ENCODE results near the gene NMT1. TPM values are rescaled to one million over a fixed set of nuclear protein-coding genes. Genes with fewer than 3 reads are reported as not detected.

The NMT1 gene
- total and polyA plus RNA-seq, 2 of the 13 experiments (the other 11 are each of a cell fraction or from before 2014, with no cell fraction given), result 75.7 to 142 TPM

DNA sequence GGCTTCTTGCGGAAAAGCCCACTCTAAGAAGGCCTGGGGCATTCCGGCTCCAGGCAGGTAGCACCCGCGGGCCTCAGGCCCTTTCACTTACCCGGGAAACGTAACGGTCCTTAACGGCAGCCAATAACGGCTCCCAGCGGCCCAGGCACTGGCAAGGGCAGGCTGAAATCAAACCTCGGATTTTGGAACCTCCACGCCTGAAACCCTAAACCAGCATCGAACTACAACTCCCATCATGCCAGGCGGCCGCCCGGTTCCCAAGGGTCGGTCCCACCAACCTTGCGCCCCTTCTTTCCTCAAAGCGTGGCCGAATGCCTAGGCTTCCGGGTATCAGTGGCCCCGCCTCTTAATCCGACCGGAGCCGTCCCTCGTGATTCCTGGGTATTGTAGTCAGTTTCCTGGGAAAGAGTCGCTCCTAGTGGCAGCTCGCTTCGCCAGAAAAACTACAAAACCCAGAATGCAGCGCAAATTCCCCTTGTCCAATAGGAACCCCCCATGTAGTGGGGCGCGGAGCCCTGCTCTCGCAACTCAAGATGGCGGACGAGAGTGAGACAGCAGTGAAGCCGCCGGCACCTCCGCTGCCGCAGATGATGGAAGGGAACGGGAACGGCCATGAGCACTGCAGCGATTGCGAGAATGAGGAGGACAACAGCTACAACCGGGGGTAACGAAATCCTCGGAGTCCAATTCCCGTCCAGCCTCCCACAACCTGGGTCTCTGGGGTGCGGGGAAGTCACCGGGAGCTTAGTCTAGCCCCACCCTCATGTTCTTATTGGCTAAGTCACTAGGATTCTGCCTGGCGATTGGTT is at the start of gene NMT1 (continued):
- TF ChIP-seq, protein P1, sequence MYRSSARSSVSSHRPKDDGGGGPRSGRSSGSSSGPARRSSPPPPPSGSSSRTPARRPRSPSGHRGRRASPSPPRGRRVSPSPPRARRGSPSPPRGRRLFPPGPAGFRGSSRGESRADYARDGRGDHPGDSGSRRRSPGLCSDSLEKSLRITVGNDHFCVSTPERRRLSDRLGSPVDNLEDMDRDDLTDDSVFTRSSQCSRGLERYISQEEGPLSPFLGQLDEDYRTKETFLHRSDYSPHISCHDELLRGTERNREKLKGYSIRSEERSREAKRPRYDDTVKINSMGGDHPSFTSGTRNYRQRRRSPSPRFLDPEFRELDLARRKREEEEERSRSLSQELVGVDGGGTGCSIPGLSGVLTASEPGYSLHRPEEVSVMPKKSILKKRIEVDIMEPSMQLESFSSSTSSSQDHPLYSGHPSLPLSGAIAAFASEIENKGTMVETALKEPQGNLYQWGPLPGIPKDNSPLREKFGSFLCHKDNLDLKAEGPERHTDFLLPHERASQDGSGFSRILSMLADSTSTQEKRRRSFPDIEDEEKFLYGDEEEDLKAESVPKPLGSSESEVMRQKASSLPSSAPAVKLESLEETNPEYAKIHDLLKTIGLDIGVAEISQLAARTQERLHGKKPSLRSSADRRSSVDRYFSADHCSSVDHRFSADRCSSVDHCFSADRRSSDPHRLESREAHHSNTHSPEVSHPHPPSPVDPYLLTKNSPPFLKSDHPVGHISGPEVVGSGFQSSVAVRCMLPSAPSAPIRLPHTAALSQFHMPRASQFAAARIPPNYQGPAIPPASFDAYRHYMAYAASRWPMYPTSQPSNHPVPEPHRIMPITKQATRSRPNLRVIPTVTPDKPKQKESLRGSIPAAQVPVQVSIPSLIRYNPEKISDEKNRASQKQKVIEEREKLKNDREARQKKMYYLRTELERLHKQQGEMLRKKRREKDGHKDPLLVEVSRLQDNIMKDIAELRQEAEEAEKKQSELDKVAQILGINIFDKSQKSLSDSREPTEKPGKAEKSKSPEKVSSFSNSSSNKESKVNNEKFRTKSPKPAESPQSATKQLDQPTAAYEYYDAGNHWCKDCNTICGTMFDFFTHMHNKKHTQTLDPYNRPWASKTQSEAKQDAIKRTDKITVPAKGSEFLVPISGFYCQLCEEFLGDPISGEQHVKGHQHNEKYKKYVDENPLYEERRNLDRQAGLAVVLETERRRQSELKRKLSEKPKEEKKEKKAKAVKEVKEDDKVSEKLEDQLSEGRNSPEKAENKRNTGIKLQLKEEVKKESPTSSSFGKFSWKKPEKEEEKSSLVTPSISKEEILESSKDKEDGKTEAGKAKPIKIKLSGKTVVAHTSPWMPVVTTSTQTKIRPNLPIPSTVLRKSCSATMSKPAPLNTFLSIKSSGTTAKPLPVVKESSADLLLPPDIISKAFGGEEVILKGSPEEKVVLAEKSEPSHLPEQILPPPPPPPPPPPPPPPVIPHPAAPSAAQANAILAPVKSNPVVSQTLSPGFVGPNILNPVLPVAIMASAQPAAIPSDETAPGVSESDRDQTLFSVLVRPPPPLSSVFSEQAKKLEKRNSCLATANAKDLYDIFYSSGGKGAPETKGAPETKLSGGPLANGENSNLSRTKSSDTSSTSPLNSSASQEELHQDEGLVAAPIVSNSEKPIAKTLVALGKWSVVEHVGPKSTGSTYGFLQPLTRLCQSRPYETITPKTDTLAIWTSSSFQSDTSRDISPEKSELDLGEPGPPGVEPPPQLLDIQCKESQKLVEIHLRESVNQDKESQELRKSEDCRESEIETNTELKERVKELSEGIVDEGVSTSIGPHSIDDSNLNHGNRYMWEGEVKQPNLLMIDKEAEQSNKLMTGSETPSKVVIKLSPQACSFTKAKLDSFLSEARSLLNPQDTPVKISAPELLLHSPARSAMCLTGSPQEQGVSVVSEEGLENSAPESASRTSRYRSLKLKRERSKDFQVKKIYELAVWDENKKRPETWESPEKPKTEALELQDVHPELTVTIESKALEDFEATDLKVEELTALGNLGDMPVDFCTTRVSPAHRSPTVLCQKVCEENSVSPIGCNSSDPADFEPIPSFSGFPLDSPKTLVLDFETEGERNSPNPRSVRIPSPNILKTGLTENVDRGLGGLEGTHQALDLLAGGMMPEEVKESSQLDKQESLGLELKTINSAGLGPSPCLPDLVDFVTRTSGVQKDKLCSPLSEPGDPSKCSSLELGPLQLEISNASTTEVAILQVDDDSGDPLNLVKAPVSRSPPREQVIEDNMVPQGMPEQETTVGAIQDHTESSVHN (CRISPR knock-in tag; IDR thresholded peaks at IDR 0.05), result no peak
- no peak for TF ChIP-seq ZNF282 (IDR thresholded peaks at IDR 0.05; ENCODE audit: partially characterized antibody)
- peak; percentile 84 for TF ChIP-seq RBFOX2 (IDR thresholded peaks at IDR 0.05; ENCODE audit: low read depth, low read length)
- peak; percentile 93; the same call in 1 of the 2 replicates for TF ChIP-seq ZNF839 (CRISPR knock-in tag; IDR thresholded peaks at IDR 0.05; ENCODE audit: borderline replicate concordance)
- TF ChIP-seq SIX1 (CRISPR knock-in tag; IDR thresholded peaks at IDR 0.05; ENCODE audit: borderline replicate concordance), result peak; percentile 80
- TF ChIP-seq, protein P2, sequence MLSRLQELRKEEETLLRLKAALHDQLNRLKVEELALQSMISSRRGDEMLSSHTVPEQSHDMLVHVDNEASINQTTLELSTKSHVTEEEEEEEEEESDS (CRISPR knock-in tag; IDR thresholded peaks at IDR 0.05; ENCODE audit: borderline replicate concordance), result no peak
- no peak for TF ChIP-seq THYN1 (CRISPR knock-in tag; IDR thresholded peaks at IDR 0.05; ENCODE audit: borderline replicate concordance, low read depth)
- peak; percentile 87; the same call in 1 of the 2 replicates for TF ChIP-seq ZNF543 (CRISPR knock-in tag; IDR thresholded peaks at IDR 0.05)
- TF ChIP-seq MIER2 (CRISPR knock-in tag; IDR thresholded peaks at IDR 0.05), result no peak; the same call in 1 of the 2 replicates
- no peak for TF ChIP-seq ZKSCAN1 (IDR thresholded peaks at IDR 0.05; ENCODE audit: low read length)
- TF ChIP-seq BHLHE40 (IDR thresholded peaks at IDR 0.05; ENCODE audit: low read length), result peak; percentile 11
- peak; percentile 99 for TF ChIP-seq ZNF501 (CRISPR knock-in tag; IDR thresholded peaks at IDR 0.05)
- TF ChIP-seq ZNF891 (CRISPR knock-in tag; IDR thresholded peaks at IDR 0.05), result peak; percentile 94
- no peak for TF ChIP-seq KDM6A (CRISPR knock-in tag; IDR thresholded peaks at IDR 0.05; ENCODE audit: low read depth)
- TF ChIP-seq, protein P3, sequence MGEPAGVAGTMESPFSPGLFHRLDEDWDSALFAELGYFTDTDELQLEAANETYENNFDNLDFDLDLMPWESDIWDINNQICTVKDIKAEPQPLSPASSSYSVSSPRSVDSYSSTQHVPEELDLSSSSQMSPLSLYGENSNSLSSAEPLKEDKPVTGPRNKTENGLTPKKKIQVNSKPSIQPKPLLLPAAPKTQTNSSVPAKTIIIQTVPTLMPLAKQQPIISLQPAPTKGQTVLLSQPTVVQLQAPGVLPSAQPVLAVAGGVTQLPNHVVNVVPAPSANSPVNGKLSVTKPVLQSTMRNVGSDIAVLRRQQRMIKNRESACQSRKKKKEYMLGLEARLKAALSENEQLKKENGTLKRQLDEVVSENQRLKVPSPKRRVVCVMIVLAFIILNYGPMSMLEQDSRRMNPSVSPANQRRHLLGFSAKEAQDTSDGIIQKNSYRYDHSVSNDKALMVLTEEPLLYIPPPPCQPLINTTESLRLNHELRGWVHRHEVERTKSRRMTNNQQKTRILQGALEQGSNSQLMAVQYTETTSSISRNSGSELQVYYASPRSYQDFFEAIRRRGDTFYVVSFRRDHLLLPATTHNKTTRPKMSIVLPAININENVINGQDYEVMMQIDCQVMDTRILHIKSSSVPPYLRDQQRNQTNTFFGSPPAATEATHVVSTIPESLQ (CRISPR knock-in tag; conservative IDR thresholded peaks at IDR 0.05), result peak; percentile 90
- TF ChIP-seq, protein P4, sequence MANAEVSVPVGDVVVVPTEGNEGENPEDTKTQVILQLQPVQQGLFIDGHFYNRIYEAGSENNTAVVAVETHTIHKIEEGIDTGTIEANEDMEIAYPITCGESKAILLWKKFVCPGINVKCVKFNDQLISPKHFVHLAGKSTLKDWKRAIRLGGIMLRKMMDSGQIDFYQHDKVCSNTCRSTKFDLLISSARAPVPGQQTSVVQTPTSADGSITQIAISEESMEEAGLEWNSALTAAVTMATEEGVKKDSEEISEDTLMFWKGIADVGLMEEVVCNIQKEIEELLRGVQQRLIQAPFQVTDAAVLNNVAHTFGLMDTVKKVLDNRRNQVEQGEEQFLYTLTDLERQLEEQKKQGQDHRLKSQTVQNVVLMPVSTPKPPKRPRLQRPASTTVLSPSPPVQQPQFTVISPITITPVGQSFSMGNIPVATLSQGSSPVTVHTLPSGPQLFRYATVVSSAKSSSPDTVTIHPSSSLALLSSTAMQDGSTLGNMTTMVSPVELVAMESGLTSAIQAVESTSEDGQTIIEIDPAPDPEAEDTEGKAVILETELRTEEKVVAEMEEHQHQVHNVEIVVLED (CRISPR knock-in tag; IDR thresholded peaks at IDR 0.05; ENCODE audit: borderline replicate concordance), result peak; percentile 93

Data from HepG2 (cell line).